K562 (cell line): ENCODE results near the gene PRR19. TPM values are rescaled to one million over a fixed set of nuclear protein-coding genes. Genes with fewer than 3 reads are reported as not detected.

Experiments used
- ATAC-seq: fragments of 200-7000 bp; cut with Tn5 transposase; 3 replicates; pipeline ENCODE4 v1.9.1; 2020; ENCODE audit warnings: moderate library complexity
- BruUV-seq: library from RNA; stranded (reverse); fragments of 400-500 nt; replicated peaks from 2 replicates; lab custom pipeline; 2021; lab: Mats Ljungman, UMichigan
- CTCF ChIA-PET: fragments of 300-600 bp; formaldehyde crosslinking; extraction: SDS; loops from one replicate; lab custom pipeline; 2021; ENCODE audit warnings: low intra/inter-chr PET ratio; lab: Yijun Ruan, JAX
- POLR2A ChIA-PET: fragments of 300-600, 350-650 bp; sonication (Branson Sonifier 250); formaldehyde crosslinking; extraction: SDS; loops from one replicate; lab custom pipeline; 2021; ENCODE audit warnings: antibody characterized with exemption, inconsistent platforms; lab: Yijun Ruan, JAX
- DNase-seq, 4 experiments: peaks; one replicate each; pipeline versions ENCODE4 v3.0.0 to v3.0.0-alpha.2; 2011 to 2018; ENCODE audit warnings: low spot score in 3 of 4, mixed read lengths in 3 of 4; ENCODE audit errors: extremely low read depth in 1 of 4
- FAIRE-seq: peaks from 2 replicates; lab custom pipeline; 2011; peaks lifted over from hg19 to GRCh38; lab: Jason Lieb, UNC
- H2AFZ ChIP-seq: 2 replicates; pipeline ENCODE4 v1.6.0; 2011; ENCODE audit warnings: low read depth, low read length, control low read depth, inconsistent platforms
- H3K27ac ChIP-seq: fragments of 200-600 bp; 3 replicates; pipeline ENCODE4 v1.8.0; 2011; ENCODE audit warnings: low read depth, mild to moderate bottlenecking, control low read depth, inconsistent platforms, low read length, moderate library complexity, mixed read lengths; ENCODE audit errors: extremely low read depth
- H3K27me3 ChIP-seq, 2 experiments: fragments of 300-600 bp in 1 of 2; 2 replicates in 1 of 2; 3 replicates in 1 of 2; pipeline versions ENCODE4 v1.6.0 to v1.8.0; 2011; ENCODE audit warnings: inconsistent platforms in 2 of 2, low read length in 2 of 2, mild to moderate bottlenecking in 1 of 2, mixed read lengths in 1 of 2, moderate library complexity in 1 of 2; ENCODE audit not compliant: control insufficient read depth in 2 of 2, insufficient read depth in 2 of 2
- H3K36me3 ChIP-seq: fragments of 300-600 bp; 3 replicates; pipeline ENCODE4 v1.8.0; 2011; ENCODE audit warnings: mild to moderate bottlenecking, low read length, inconsistent platforms; ENCODE audit not compliant: control insufficient read depth, insufficient read depth
- H3K4me1 ChIP-seq, 2 experiments: fragments of 200-600 bp in 1 of 2; replicated peaks in 1 of 2; 2 replicates in 1 of 2; 3 replicates in 1 of 2; pipeline versions ENCODE4 v1.5.1 to v1.8.0; 2011; ENCODE audit warnings: inconsistent platforms in 2 of 2, low read length in 2 of 2, mild to moderate bottlenecking in 1 of 2, mixed read lengths in 1 of 2, moderate library complexity in 1 of 2; ENCODE audit not compliant: control insufficient read depth in 2 of 2, insufficient read depth in 2 of 2
- H3K4me2 ChIP-seq: 2 replicates; pipeline ENCODE4 v1.6.1; 2011; ENCODE audit warnings: low read length, control low read depth, inconsistent platforms, mixed read lengths; ENCODE audit not compliant: insufficient read depth
- H3K4me3 ChIP-seq: fragments of 200-600 bp; sonication (generic), shearing (Covaris generic); 2 replicates; pipeline ENCODE4 v1.5.1; 2016; ENCODE audit warnings: control low read depth, inconsistent platforms
- H3K79me2 ChIP-seq: fragments of 200-600 bp; 3 replicates; pipeline ENCODE4 v1.8.0; 2011; ENCODE audit warnings: low read length, inconsistent platforms; ENCODE audit not compliant: control insufficient read depth, insufficient read depth
- H3K9ac ChIP-seq, 2 experiments: 2 replicates each; pipeline versions ENCODE4 v1.6.0 to v1.6.1; 2011; ENCODE audit warnings: low read depth in 2 of 2, low read length in 2 of 2, control low read depth in 1 of 2, inconsistent platforms in 1 of 2, mild to moderate bottlenecking in 1 of 2, mixed read lengths in 1 of 2; ENCODE audit not compliant: insufficient read depth in 1 of 2
- H3K9me1 ChIP-seq: one replicate; pipeline ENCODE4 v1.6.0; 2011; ENCODE audit warnings: inconsistent platforms, mild to moderate bottlenecking, low read length, moderate library complexity; ENCODE audit not compliant: control insufficient read depth, insufficient read depth
- H3K9me3 ChIP-seq: replicated peaks from 2 replicates; pipeline ENCODE4 v1.5.1; 2011; ENCODE audit warnings: low read depth, low read length, inconsistent platforms; ENCODE audit not compliant: control insufficient read depth, insufficient read depth
- H4K20me1 ChIP-seq: replicated peaks from 2 replicates; pipeline ENCODE4 v1.6.1; 2011; ENCODE audit warnings: low read length, inconsistent platforms, mixed read lengths; ENCODE audit not compliant: control insufficient read depth, insufficient read depth
- GTF2E2 ChIP-seq: fragments of 200-800 bp; sonication (Bioruptor generic); IDR thresholded peaks from 2 replicates; pipeline ENCODE4 v1.6.1; 2016; ENCODE audit warnings: missing genetic modification characterization, missing compliant biosample characterization
- HNRNPUL1 ChIP-seq: fragments of 200-400 bp; formaldehyde crosslinking; IDR thresholded peaks from 2 replicates; pipeline ENCODE4 v1.6.1; 2017; ENCODE audit warnings: low read length
- KAT8 ChIP-seq: fragments of 450-650 bp; IDR thresholded peaks from 2 replicates; pipeline ENCODE4 v1.6.1; 2016; ENCODE audit warnings: low read depth, mild to moderate bottlenecking
- MCM5 ChIP-seq: fragments of 450-650 bp; IDR thresholded peaks from 2 replicates; pipeline ENCODE4 v1.6.1; 2016; ENCODE audit warnings: low read depth
- MYC ChIP-seq, 2 experiments: fragments of 250-450 bp in 1 of 2; sonication (Bioruptor Pico) in 1 of 2; IDR thresholded peaks; 2 replicates each; pipeline versions ENCODE4 v1.5.1 to v1.6.1; 2012 to 2021; ENCODE audit warnings: low read depth in 2 of 2, borderline replicate concordance in 1 of 2, improper control_type of control experiment in 1 of 2, low read length in 1 of 2, mild to moderate bottlenecking in 1 of 2, moderate library complexity in 1 of 2
- NFE2 ChIP-seq: IDR thresholded peaks from 2 replicates; pipeline ENCODE4 v1.6.1; 2014; ENCODE audit warnings: antibody characterized with exemption, low read depth
- NFRKB ChIP-seq: fragments of 450-650 bp; IDR thresholded peaks from 2 replicates; pipeline ENCODE4 v1.6.1; 2016; ENCODE audit warnings: low read depth
- NR1H2 ChIP-seq: sonication (generic); formaldehyde crosslinking; IDR thresholded peaks from 2 replicates; pipeline ENCODE4 v1.4.0; 2020; ENCODE audit warnings: mild to moderate bottlenecking, missing genetic modification reagents
- OTX1 ChIP-seq: fragments of 450-650 bp; formaldehyde crosslinking; IDR thresholded peaks from 2 replicates; pipeline ENCODE4 v1.4.0; 2022; ENCODE audit warnings: mild to moderate bottlenecking
- SAFB ChIP-seq: fragments of 200-400 bp; formaldehyde crosslinking; IDR thresholded peaks from 2 replicates; pipeline ENCODE4 v1.6.1; 2017; ENCODE audit warnings: low read depth, low read length, borderline replicate concordance
- SAP30 ChIP-seq: fragments of 200-600 bp; sonication (generic); IDR thresholded peaks from 2 replicates; pipeline ENCODE4 v1.6.1; 2012; ENCODE audit warnings: borderline replicate concordance, low read depth, mild to moderate bottlenecking, moderate library complexity, low read length, control low read depth, inconsistent platforms; ENCODE audit not compliant: insufficient read depth, poor library complexity, severe bottlenecking
- SP1 ChIP-seq: sonication (generic); formaldehyde crosslinking; IDR thresholded peaks from 2 replicates; pipeline ENCODE4 v1.8.1; 2022; ENCODE audit warnings: mild to moderate bottlenecking, missing genetic modification reagents
- SP2 ChIP-seq: IDR thresholded peaks from 2 replicates; pipeline ENCODE4 v1.6.1; 2011; ENCODE audit warnings: mild to moderate bottlenecking, low read depth, low read length, moderate library complexity; ENCODE audit not compliant: poor library complexity, severe bottlenecking; ENCODE audit errors: extremely low read depth
- WGBS: fragments of 100-300 bp; shearing (Covaris generic); methylation state at CpG from one replicate; pipeline ENCODE4 v1.1.6; 2016; ENCODE audit warnings: low coverage, mixed read lengths; ENCODE audit not compliant: insufficient coverage; ENCODE audit errors: missing lambda C conversion rate; 5-methylcytosine and 5-hydroxymethylcytosine counted together
- in situ Hi-C: fragments of 300-500 bp; cut with MboI; formaldehyde crosslinking; loops from 4 replicates; pipeline ENCODE4 v1.15.0; 2018; ENCODE audit warnings: inconsistent platforms, mixed read lengths
- intact Hi-C: fragments of 100-400 bp; cut with micrococcal nuclease; formaldehyde crosslinking; loops from 2 replicates; pipeline ENCODE4 v1.14.2; 2022
- polyA plus RNA-seq, 8 experiments: library from polyadenylated mRNA; depleted of rRNA in 4 of 8; stranded (reverse) in 5 of 8; unstranded in 3 of 8; fragments of >200 nt; fragmentation: Nextera tagmentation in 2 of 8; fragmentation: Illumina TruSeq in 1 of 8; extraction: Ambion mirVana in 2 of 8; extraction: Trizol in 1 of 8; gene quantifications; 2 replicates each; pipeline versions ENCODE4 v1.2.1 to v1.2.3, GENCODE V29; 2011 to 2014; ENCODE audit warnings: inconsistent platforms in 1 of 8, missing spikeins in 1 of 8
- total RNA-seq, 7 experiments: library from RNA; depleted of rRNA in 6 of 7; stranded (reverse); fragments of >200 nt in 6 of 7; fragmentation: Illumina TruSeq in 2 of 7; extraction: Trizol in 2 of 7; gene quantifications; 2 replicates each; pipeline versions ENCODE4 v1.2.1 to v1.2.3, GENCODE V29; 2011 to 2021; ENCODE audit warnings: low replicate concordance in 1 of 7

PRR19 gene
- total and polyA plus RNA-seq, 9 of the 15 experiments (the other 6 are each of a cell fraction or from before 2014, with no cell fraction given), result 0.10 to 1.6 (median 0.54) TPM

DNA sequence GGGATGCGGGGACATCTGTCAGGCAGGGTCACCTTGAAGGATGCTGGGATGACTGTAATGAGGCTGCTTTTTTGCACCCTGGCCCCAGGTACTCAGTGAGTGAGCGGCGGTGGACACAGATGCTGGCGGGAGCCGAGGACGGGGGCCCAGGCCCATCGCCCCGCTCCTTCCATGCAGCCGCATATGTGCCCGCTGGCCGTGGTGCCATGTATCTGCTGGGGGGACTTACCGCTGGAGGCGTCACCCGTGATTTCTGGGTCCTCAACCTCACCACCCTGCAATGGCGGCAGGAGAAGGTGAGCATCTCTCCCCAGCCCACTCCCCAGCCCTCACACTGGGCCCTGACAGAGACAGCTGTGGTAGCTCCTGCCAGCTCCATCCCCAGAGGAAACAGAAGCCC, 54.8 kb downstream of the PRR19 start:
- H3K9ac ChIP-seq, result no peak overlapping the region; a peak in 1 of 4 replicates
- no peaks in the 10 kb centered on the region for H3K79me2 ChIP-seq
- ATAC-seq, result no peak
- DNase-seq, result no peak
- intact Hi-C loops, result no loop called here
- H3K4me2 ChIP-seq, result no peak overlapping the region
- H3K27me3 ChIP-seq, result no peaks in the 10 kb centered on the region
- no TSS peak for BruUV-seq
- ChIA-PET POLR2A (no interaction called here), CTCF (no interaction called here)
- no peak overlapping the region for H3K27ac ChIP-seq
- H2AFZ ChIP-seq, result no peak overlapping the region
- no peak for FAIRE-seq
- WGBS, result 85% methylated on average over 11 of the region's 15 CpGs
- no peak for TF ChIP-seq HNRNPUL1
- TF ChIP-seq NFRKB, result no peak
- no peak for TF ChIP-seq MCM5
- TF ChIP-seq SAP30, result no peak
- TF ChIP-seq MYC (IDR thresholded peaks at IDR 0.05; ENCODE audit: low read depth, low read length), result no peak
- TF ChIP-seq MYC (CRISPR knock-in tag; IDR thresholded peaks at IDR 0.05; ENCODE audit: borderline replicate concordance, low read depth), result no peak
- TF ChIP-seq KAT8, result no peak
- TF ChIP-seq OTX1 (CRISPR knock-in tag), result no peak
- no peak for TF ChIP-seq GTF2E2 (tag)
- TF ChIP-seq NFE2, result no peak
- TF ChIP-seq SAFB, result no peak
- no peak for TF ChIP-seq SP2
- no peak for TF ChIP-seq SP1 (CRISPR knock-in tag)
- TF ChIP-seq NR1H2 (CRISPR knock-in tag), result no peak
- no peaks in the 10 kb centered on the region for H3K9me1 ChIP-seq
- H3K4me1 ChIP-seq, result peaks cover 0 to 32% of the 10 kb centered on the region in 2 experiments; a peak in 2 of 5 replicates
- no peak overlapping the region for H3K4me3 ChIP-seq
- in situ Hi-C loops, result no loop called here
- no peaks in the 10 kb centered on the region for H4K20me1 ChIP-seq
- no peaks in the 10 kb centered on the region for H3K9me3 ChIP-seq
- H3K36me3 ChIP-seq, result peaks cover 4% of the 10 kb centered on the region; the same call in 1 of the 3 replicates
